Activated T-helper 17 cell treated with anti-CD3 and anti-CD28 coated beads, Interleukin-2, amount 50 U/mL, for 72 hours (primary cell): Measurements from ENCODE around the gene CCDC24. TPM values are rescaled to one million over a fixed set of nuclear protein-coding genes. Genes with fewer than 3 reads are reported as not detected.
A peak's percentile ranks its signal among the peaks of the same experiment; 100 is the strongest.

Source experiments
- ATAC-seq: fragments of 150-1000 bp; cut with Tn5 transposase; replicated peaks from 2 replicates; pipeline ENCODE4 v1.10.0; 2021; ENCODE audit warnings: mild to moderate bottlenecking, moderate library complexity
- H3K27ac Mint-ChIP-seq: one replicate; pipeline ENCODE4 v1.8.0; 2022; ENCODE audit warnings: mixed read lengths
- H3K27me3 Mint-ChIP-seq: one replicate; pipeline ENCODE4 v1.8.0; 2022; ENCODE audit warnings: mixed read lengths
- H3K36me3 Mint-ChIP-seq: one replicate; pipeline ENCODE4 v1.8.0; 2022; ENCODE audit warnings: low read depth, mild to moderate bottlenecking, mixed read lengths
- H3K4me1 Mint-ChIP-seq: one replicate; pipeline ENCODE4 v1.8.0; 2022; ENCODE audit warnings: mixed read lengths
- H3K4me3 Mint-ChIP-seq: one replicate; pipeline ENCODE4 v1.8.0; 2022; ENCODE audit warnings: mild to moderate bottlenecking, mixed read lengths
- H3K9me3 Mint-ChIP-seq: one replicate; pipeline ENCODE4 v1.8.0; 2022; ENCODE audit warnings: mixed read lengths
- total RNA-seq, 2 donors: library from RNA; stranded (reverse); gene quantifications; one replicate each; pipeline ENCODE4 v1.2.3, GENCODE V29; 2022

Gene CCDC24
- total RNA-seq, 2 donors from 2014 or later: 0.95 to 2.6 TPM

DNA sequence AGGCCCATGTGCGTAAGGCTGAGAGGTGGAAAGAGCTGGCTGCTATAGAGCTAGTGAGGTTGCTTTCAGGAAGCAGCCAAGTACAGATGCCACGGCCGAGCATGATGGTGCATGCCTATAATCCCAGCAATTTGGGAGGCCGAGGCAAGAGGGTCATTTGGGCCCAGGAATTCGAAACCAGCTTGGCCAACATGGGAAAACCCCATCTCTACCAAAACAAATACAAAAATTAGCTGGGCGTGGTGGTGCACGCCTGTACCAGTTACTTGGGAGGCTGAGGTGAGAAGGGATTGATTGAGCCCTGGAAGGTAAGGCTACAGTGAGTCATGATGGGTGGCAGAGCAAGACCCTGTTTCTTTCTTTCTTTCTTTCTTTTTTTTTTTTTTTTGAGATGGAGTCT lies 2.7 kb downstream of the CCDC24 start:
- H3K4me1 Mint-ChIP-seq: no peaks in the 10 kb centered on the region
- no peak for ATAC-seq
- no peak overlapping the region for H3K4me3 Mint-ChIP-seq
- no peaks in the 10 kb centered on the region for H3K27me3 Mint-ChIP-seq
- no peaks in the 10 kb centered on the region for H3K9me3 Mint-ChIP-seq
- H3K27ac Mint-ChIP-seq: no peak overlapping the region
- no peaks in the 10 kb centered on the region for H3K36me3 Mint-ChIP-seq

DNA sequence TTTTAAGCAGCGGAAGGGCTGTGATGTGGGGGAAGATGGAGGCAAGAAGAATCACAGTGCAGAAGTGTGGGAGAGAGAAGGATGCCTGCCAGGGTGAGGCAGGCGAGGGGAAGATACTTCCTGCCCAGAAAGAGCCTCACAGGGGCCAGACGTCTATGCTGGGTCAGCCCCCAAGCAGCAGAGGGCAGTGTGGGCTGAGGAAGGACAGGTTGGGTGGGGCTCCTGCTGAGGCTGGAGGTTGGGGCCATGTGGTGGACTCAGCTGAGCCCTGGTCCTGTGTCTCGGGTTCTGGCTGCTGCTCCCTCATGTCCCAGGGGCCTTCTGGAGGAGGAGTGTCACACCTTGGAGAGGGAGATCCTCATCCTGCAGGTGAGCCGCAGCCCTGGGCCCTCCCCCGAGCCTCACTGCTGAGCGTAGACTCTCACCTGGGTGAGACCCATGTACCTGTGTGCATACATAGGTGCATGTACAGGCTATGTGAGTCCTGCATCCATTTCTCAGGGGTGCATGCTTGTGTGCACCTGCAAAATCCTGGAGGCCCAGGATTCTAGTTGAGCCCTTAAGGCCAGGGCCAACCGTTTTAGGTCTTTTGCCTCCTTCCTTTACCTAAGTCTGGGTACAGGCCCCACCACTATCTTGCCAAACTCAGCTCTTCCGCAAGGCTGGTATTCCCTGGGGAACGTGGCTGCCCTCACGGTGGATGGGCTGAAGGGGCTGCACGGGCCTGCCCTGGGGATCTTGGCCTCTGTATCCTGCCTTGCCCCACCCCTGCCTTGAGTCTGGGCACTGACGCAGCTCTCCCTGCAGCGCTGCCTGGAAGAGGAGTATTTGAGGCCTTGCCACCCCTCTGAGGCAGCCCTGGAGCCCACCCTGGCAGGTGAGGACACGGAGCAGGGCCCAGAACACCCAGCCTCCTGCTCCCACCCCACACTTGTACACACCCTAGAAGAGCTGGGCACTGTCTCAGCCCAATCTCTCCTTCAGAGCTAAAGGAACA lies 3.7 kb downstream of the CCDC24 start:
- Mint-ChIP-seq H3K36me3 (no peaks in the 10 kb centered on the region), H3K27ac (no peak overlapping the region), H3K4me3 (no peak overlapping the region), H3K27me3 (no peaks in the 10 kb centered on the region), H3K9me3 (no peaks in the 10 kb centered on the region), H3K4me1 (no peaks in the 10 kb centered on the region)
- ATAC-seq: no peak

DNA sequence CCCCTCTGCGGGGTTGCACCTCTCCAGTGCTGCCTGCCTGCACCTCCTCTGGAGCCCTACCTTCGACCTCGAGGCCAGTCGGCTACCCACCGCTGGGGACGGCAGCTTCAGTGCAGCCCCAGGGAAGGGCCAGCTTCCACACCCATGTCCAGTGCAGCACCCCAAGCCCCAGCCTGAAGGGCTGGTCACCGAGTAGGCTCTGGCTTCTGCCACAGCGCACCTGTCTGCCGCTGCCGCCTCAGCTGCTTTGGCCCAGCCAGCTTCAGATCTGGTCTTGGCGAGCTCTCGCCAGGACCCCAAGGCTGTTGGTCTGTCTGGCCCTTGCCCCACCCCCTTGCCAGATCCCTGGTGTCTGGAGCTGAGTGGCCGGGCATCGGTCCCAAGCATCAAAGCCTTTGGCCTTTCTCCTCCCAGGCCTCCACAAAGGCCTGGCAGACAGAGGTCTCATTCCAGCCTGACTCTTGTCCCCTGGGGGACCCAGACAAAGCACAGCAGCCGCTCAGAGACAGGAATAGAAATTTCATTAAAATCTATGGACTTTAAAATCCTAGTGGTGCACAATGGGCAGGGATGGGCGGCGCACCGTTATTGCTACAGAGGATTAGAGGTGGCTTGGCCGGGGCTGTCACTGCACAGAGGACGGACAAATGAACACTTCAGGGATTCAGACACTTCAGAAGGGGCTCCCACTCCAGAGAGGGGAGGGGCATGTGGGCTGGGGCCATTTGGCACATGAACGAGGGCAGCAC lies 4.8 kb downstream of the CCDC24 start:
- Mint-ChIP-seq H3K4me3 (no peak overlapping the region), H3K27ac (no peak overlapping the region), H3K27me3 (no peaks in the 10 kb centered on the region), H3K4me1 (no peaks in the 10 kb centered on the region), H3K36me3 (peaks cover 3% of the 10 kb centered on the region), H3K9me3 (no peaks in the 10 kb centered on the region)
- no peak for ATAC-seq

DNA sequence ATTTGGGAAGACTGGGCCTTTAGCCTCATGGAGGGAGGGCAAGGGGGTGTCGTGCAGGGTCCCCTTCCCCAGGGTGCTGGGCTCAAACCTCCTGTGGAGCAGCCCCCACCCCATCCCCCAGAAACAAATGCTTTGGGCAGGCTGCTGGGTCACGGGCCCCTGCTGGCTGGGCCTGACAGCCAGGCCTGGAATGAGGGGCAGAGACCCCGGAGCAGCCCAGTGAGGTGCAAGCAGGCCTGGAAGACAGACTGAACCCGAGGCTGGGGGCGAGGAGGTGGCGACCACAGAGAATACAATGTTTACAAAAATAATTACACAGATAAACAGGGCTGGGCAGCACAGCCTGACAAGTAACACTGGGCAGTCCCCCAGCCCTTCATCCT lies 5.3 kb downstream of the CCDC24 start:
- no peak overlapping the region for H3K4me3 Mint-ChIP-seq

DNA sequence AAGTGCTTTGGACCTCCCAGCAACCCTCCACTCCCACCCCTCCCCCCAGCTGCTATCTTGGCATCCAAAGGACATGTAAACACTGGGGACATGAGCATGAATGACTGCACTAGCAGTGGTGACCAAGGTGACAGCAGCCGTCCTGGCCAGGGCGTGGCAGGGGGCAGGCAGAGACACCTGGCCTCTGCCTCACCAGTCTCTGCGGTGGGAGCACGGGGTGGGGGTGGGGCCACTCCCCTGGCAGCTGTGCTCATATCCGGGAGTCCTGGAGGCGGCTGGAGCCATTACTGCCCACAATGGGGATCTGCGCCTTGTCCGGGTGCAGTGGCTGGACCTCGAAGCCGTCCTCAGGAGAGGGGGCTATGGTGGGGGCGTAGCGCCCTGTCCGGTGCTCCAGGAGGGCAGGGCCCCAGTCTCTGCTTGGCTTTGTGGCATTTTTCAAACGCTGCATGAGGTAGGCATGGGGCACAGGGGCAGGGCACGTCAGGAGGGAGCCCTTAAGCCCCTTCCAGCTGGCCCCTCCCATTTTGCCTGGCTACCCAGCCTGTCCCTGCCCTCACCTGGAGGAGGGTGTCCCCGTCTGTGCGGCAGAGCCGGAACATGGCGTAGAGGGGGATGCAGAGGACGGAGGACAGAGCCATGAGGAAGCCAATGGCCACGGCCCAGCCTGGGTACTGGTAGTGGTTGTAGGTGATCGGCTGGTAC lies 6.0 kb downstream of the CCDC24 start:
- H3K27me3 Mint-ChIP-seq: no peaks in the 10 kb centered on the region
- H3K27ac Mint-ChIP-seq: no peak overlapping the region
- peaks cover 5% of the 10 kb centered on the region for H3K36me3 Mint-ChIP-seq
- H3K4me1 Mint-ChIP-seq: no peaks in the 10 kb centered on the region
- ATAC-seq: no peak
- no peaks in the 10 kb centered on the region for H3K9me3 Mint-ChIP-seq
- no peak overlapping the region for H3K4me3 Mint-ChIP-seq

More for the DNA sequence above, 5.3 kb downstream of the CCDC24 start:
- Mint-ChIP-seq H3K4me1 (no peaks in the 10 kb centered on the region), H3K27me3 (no peaks in the 10 kb centered on the region), H3K9me3 (no peaks in the 10 kb centered on the region), H3K36me3 (peaks cover 5% of the 10 kb centered on the region), H3K27ac (no peak overlapping the region)
- ATAC-seq: no peak

DNA sequence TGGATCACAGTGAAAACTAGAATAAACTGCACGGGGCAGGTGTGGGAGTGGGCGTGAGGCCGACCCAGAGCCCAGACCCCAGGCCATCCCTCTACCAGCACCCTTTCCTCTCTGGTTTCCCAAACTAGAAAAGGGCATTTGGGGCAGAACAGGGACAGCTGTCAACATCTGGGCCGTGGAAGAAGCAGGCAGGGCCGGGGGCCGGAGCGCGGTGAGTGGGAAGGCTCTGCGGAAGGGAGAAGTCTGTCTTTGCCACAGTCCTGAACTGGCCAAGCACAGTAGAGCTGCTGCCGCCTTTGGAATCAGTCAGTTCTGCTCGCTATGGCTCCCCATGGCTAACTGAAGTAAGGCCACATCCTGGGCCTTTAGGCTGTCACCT lies 6.6 kb downstream of the CCDC24 start:
- Mint-ChIP-seq H3K4me3 (no peak overlapping the region), H3K27me3 (no peaks in the 10 kb centered on the region), H3K4me1 (no peaks in the 10 kb centered on the region), H3K9me3 (no peaks in the 10 kb centered on the region), H3K27ac (no peak overlapping the region), H3K36me3 (peaks cover 5% of the 10 kb centered on the region)
- no peak for ATAC-seq

DNA sequence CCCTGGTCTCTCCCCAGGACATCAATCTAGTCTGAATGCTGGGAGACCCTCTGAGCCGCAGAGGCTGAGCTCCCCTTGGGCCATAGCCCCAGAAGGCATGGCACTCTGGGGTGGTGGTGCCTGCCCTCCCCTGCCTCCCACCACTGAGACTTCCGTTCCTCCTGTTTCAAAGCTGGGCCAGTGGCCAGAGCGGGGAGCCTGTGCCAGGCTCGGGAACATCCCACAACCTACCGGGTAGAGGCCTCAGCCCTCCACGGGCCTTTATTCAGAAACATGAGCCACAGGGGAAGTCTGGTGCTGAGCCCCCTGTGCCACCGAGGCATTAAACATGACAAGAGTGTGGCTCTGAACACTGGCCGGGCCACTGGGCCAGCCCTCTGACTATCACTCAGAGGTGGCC lies 8.1 kb downstream of the CCDC24 start:
- no peaks in the 10 kb centered on the region for H3K27me3 Mint-ChIP-seq
- H3K9me3 Mint-ChIP-seq: no peaks in the 10 kb centered on the region
- H3K4me1 Mint-ChIP-seq: no peaks in the 10 kb centered on the region
- peaks cover 5% of the 10 kb centered on the region for H3K36me3 Mint-ChIP-seq
- no peak for ATAC-seq
- H3K27ac Mint-ChIP-seq: no peak overlapping the region
- no peak overlapping the region for H3K4me3 Mint-ChIP-seq

DNA sequence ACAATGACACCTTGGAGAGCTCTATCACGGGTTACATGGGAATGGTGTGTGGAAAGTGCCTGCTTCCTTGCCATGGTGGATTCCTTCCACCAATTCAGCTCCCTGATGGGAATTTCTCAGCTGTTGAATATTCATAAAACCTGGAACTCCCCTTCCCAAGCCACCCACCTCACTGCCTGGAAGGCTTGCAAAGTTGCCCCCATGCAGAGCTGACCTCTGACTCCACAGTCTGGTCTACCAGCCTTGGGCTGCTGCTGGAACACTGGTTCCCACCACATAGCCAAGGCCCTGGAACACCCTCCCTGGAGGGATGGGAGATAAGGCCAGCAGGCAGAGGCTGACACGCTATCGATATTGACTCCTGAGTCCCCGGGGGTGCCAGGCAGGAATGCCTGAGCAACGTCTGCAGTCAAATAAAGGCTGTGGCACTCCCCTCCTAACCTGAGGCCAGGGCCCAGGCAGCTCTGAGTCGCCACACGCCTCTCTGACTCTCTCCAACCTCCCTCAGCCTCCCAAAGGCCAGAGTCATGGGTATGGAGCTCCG lies 8.8 kb downstream of the CCDC24 start:
- no peak for ATAC-seq
- Mint-ChIP-seq H3K4me1 (no peaks in the 10 kb centered on the region), H3K4me3 (no peak overlapping the region), H3K27ac (no peak overlapping the region), H3K36me3 (peaks cover 5% of the 10 kb centered on the region), H3K27me3 (no peaks in the 10 kb centered on the region), H3K9me3 (no peaks in the 10 kb centered on the region)

DNA sequence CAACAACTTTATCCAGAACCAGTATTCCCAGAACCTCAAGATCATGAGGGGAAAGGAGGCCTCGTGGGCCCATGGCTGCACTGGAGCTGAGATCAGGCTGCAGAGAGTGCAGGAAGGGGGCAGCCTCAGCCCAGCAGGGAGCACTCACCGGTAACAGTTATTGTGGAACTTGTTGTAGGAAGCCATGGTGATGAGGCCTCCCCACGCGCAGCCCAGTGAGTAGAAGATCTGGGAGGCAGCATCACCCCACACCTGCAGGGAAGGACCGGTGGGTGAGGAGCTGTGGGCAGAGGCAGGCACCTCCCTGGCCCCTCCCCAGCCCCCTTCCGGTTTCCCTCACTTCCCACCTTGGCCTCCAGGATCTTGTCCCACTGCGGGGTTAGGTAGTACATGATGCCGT lies 10.8 kb downstream of the CCDC24 start:
- H3K9me3 Mint-ChIP-seq: no peaks in the 10 kb centered on the region
- H3K4me3 Mint-ChIP-seq: no peak overlapping the region
- no peak for ATAC-seq
- no peaks in the 10 kb centered on the region for H3K27me3 Mint-ChIP-seq
- peaks cover 5% of the 10 kb centered on the region for H3K36me3 Mint-ChIP-seq
- no peak overlapping the region for H3K27ac Mint-ChIP-seq
- H3K4me1 Mint-ChIP-seq: no peaks in the 10 kb centered on the region

DNA sequence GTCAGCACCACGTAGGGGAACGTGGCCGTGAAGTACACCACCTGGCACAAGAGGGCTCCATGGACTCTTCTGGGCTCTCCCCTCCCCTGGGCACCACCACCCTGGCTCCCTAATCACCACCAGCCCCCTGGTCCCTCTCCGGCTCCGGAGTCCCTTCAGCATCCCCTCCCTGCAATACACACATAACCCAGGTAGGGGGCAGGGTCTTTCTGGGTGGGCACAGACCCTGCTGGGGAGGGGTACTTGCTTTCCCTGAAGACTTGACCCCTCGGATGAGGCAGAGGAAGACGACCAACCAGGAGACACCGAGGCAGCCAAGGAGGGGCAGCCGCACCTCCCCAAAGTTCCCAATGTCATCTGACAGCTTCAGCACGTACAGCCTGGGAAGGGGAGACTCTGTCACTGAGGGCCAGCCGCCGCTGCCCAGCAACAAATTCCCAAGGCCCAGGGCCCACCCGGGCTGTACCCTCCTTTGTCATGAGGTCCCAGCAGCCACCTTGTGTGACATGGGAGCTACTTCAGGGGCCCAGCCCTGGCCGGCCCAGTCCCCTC lies 11.3 kb downstream of the CCDC24 start:
- Mint-ChIP-seq H3K36me3 (peaks cover 5% of the 10 kb centered on the region), H3K4me1 (no peaks in the 10 kb centered on the region), H3K4me3 (no peak overlapping the region), H3K9me3 (no peaks in the 10 kb centered on the region), H3K27ac (no peak overlapping the region), H3K27me3 (no peaks in the 10 kb centered on the region)
- no peak for ATAC-seq

DNA sequence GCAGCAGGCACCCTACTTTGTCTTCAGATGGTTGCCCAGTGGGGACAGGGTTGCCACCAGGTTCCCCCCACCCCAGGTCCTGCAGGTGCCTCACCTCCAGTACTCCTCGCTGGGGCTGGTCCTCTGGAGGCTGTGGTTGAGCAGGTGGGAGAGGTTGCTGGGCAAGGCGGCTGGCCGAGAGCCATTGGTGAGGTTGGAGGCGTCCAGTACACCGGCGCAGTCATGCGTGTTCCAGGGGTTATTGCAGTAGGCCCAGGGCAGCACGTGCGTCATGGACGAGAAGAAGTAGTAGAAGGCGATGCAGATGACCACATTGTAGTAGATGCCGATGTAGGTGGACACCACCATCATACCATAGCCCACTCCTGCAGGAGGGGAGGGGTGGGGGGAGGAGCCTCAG lies 16.9 kb downstream of the CCDC24 start:
- Mint-ChIP-seq H3K9me3 (no peaks in the 10 kb centered on the region), H3K36me3 (no peaks in the 10 kb centered on the region), H3K27ac (no peak overlapping the region), H3K4me1 (no peaks in the 10 kb centered on the region), H3K27me3 (no peaks in the 10 kb centered on the region), H3K4me3 (no peak overlapping the region)
- ATAC-seq: no peak

DNA sequence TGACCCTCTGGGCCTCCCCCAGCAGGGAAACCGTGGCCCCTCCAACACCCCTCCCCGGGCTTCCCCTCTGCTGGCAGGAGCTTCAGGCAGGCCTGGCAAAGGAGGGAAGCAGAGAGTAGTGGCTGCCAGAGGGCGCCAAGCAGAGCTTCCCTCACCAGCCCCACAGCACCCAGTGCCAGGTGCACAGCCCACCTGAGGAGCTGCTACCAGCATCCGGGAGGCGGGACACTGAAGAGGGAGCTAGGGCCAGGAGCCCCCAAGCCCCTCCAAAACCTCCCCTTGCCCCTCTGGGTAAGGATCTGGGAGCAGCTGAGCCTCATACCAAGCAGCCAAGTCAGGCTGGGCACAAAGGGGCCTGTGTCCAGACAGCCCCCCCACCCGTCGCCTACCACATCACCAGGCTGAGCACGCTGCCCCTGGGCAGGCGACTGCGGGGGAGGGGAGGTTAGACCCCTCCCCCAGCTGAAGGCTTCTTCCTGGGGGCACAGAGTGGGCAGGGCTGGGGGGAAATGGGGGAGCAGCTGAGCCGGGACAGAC lies 19.6 kb downstream of the CCDC24 start:
- ATAC-seq: no peak
- Mint-ChIP-seq H3K4me1 (no peaks in the 10 kb centered on the region), H3K36me3 (no peaks in the 10 kb centered on the region), H3K27ac (no peak overlapping the region), H3K27me3 (no peaks in the 10 kb centered on the region), H3K4me3 (no peak overlapping the region), H3K9me3 (no peaks in the 10 kb centered on the region)

DNA sequence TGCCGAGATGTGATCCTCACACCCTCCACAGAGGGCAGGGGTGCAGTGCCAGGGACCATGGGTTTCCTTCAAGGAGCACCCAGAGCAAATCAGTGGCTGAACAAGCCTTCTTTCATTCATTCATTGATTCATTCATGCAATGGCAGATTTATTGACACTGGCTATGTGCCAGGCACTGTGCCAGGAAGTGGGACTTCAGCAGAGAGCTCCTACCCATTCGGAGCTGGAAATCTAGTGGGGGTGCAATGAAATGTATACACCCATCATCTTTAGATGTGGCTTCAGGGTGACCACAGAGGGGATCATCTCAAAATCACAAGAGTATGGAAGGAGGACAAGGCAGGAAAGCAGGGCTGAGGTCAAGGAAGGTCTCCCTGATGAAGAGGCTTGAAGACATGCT lies 21.0 kb downstream of the CCDC24 start:
- no peak overlapping the region for H3K4me3 Mint-ChIP-seq
- peak overlapping the region; percentile 24 for H3K27ac Mint-ChIP-seq
- ATAC-seq: no peak
- H3K27me3 Mint-ChIP-seq: no peaks in the 10 kb centered on the region
- no peaks in the 10 kb centered on the region for H3K4me1 Mint-ChIP-seq
- no peaks in the 10 kb centered on the region for H3K36me3 Mint-ChIP-seq
- no peaks in the 10 kb centered on the region for H3K9me3 Mint-ChIP-seq
